Mucosa of rectum (tissue), 2 donors: ENCODE data around the gene MFRP.

ENCODE experiments used
- H3K27ac ChIP-seq, 2 donors: one replicate each; pipeline ENCODE4 v1.7.0; 2013; ENCODE audit warnings: inconsistent platforms in 2 of 2, low read depth in 2 of 2, low read length in 2 of 2
- H3K27me3 ChIP-seq, 2 donors: one replicate each; pipeline ENCODE4 v1.7.0; 2013; ENCODE audit warnings: low read length in 2 of 2; ENCODE audit not compliant: control insufficient read depth in 2 of 2, insufficient read depth in 2 of 2
- H3K36me3 ChIP-seq, 2 donors: one replicate each; pipeline ENCODE4 v1.7.0; 2013; ENCODE audit warnings: low read length in 2 of 2; ENCODE audit not compliant: control insufficient read depth in 2 of 2, insufficient read depth in 2 of 2
- H3K4me1 ChIP-seq, 2 donors: one replicate each; pipeline ENCODE4 v1.7.0; 2013; ENCODE audit warnings: low read length in 2 of 2, mild to moderate bottlenecking in 1 of 2; ENCODE audit not compliant: control insufficient read depth in 2 of 2, insufficient read depth in 2 of 2
- H3K4me3 ChIP-seq, 2 donors: one replicate each; pipeline ENCODE4 v1.7.0; 2013; ENCODE audit warnings: low read length in 2 of 2
- H3K9ac ChIP-seq, 2 donors: one replicate each; pipeline ENCODE4 v1.7.0; 2013; ENCODE audit warnings: low read length in 2 of 2, low read depth in 1 of 2, mild to moderate bottlenecking in 1 of 2
- H3K9me3 ChIP-seq, 2 donors: one replicate each; pipeline ENCODE4 v1.7.0; 2013; ENCODE audit warnings: low read length in 2 of 2; ENCODE audit not compliant: control insufficient read depth in 2 of 2
- donor health status: healthy.
- donor health status: Normal muscosa, but diverticular disease.

Gene MFRP

GRCh38 chr11:119372260-119373058 is 26.0 kb upstream of the MFRP start:
- Histone ChIP-seq H3K4me3 (no peak overlapping the region), H3K27ac (no peak overlapping the region), H3K4me1 (peaks cover 34 to 51% of the 10 kb centered on the region in 2 donors), H3K27me3 (no peaks in the 10 kb centered on the region), H3K36me3 (no peaks in the 10 kb centered on the region), H3K9me3 (no peaks in the 10 kb centered on the region), H3K9ac (no peak overlapping the region)

- Histone ChIP-seq H3K4me1 (peaks cover 40 to 58% of the 10 kb centered on the region in 2 donors), H3K27me3 (no peaks in the 10 kb centered on the region), H3K36me3 (no peaks in the 10 kb centered on the region), H3K4me3 (no peak overlapping the region), H3K9ac (peak overlapping the region in 1 of 2 donors; percentile 21), H3K27ac (peak overlapping the region in 1 of 2 donors; percentile 90), H3K9me3 (no peaks in the 10 kb centered on the region)
Observed at GRCh38 chr11:119371778-119372182, 25.3 kb upstream of the MFRP start.

DNA sequence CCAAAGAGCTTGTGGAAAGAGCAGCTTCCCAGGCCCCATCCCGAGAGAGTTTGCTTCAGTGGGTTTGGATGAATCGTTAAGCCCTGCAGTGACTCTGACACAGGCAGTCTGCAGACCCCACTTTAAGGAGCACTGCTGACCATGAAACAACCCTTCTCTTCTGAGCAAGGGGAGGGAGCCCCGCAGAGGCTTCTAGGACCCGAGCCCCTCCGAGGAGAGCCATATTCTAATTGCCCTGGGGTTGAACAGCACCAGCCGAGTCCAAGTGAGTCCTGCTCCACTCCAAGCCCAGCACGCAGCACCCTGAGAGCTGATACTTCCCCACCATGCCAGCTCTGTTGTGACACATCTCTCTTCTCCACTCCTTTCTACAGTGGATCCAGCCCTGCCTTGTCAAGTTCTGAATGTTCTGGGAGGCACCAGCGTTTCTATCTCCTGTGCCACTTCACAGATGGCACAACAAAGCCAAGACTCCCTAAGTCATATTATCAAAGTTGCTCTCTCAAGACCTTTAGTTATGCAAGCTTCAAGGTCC is 24.6 kb upstream of the MFRP start:
- peak overlapping the region; percentile 21 to 34 for H3K9ac ChIP-seq
- peak overlapping the region; percentile 90 to 93 for H3K27ac ChIP-seq
- no peak overlapping the region for H3K4me3 ChIP-seq
- no peaks in the 10 kb centered on the region for H3K36me3 ChIP-seq
- H3K9me3 ChIP-seq: no peaks in the 10 kb centered on the region
- no peaks in the 10 kb centered on the region for H3K27me3 ChIP-seq
- H3K4me1 ChIP-seq: peaks cover 45 to 63% of the 10 kb centered on the region in 2 donors

DNA sequence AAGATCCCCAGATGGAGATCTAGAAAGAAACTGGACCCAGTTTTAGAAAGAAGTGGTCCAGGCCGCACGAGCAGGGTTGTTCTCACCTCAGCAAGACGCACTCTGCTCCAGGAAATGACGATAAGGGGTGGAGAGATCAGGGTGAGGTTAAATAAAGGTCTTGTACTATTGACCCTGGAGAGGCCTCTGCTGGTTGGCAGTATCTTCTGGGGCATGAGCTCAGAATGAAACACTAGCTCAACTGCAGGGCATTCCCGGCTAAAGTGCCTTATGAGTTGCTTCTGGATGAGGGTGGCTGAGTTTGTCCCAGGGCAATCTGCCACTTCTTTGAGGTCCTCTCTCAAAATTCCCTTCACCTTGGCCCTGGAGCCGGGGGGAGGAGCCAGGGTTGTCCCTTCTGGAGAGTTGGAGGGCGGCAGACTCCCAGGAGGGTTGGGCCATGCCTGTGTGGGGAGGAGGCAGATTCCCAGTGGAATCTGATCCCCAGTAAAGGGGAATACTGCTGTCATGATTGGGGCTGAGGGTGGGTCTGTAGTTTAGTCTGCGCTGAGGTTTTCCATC is 24.1 kb upstream of the MFRP start:
- no peaks in the 10 kb centered on the region for H3K27me3 ChIP-seq
- H3K36me3 ChIP-seq: no peaks in the 10 kb centered on the region
- H3K4me1 ChIP-seq: peaks cover 45 to 64% of the 10 kb centered on the region in 2 donors
- H3K9me3 ChIP-seq: no peaks in the 10 kb centered on the region
- H3K9ac ChIP-seq: peak overlapping the region; percentile 21 to 34
- no peak overlapping the region for H3K4me3 ChIP-seq
- peak overlapping the region; percentile 90 to 93 for H3K27ac ChIP-seq

DNA sequence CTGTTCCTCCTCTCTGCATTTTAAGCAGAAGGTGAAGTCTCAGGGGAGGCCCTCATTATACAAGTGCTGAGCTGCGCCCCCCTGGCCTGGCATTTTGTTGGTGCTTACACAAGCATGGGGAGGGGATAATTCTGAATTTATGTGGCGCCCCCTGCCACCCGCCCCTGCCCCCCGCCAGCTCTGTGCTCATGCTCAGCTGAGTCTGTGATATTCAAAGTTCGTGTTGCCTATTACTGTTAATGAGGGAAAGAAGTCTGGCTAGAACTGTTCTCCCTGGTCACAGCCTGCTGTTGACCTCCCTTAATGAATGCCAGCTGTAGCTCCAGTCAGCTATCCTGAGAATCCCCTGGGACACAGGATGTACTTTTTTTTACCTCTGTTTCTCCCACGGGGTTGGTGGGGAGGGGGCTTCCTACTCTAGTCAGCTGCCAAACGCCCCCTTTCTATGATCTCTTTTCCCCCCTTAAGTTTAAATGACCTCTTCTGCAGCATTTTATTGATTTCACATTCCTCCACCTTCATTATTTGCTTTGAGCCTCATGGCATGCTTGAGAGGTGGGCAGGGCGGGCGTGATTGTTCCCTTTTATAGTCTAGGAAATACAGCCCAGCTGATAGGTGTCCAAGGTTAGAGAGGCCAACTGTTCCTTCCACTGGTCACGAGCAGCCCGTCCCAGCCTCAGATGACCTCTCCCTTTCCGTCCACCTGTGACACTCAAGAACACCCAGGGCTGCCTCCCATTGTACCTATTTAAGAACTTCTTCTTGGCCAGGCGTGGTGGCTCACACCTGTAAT is 22.8 kb upstream of the MFRP start:
- Histone ChIP-seq H3K27me3 (no peaks in the 10 kb centered on the region), H3K9ac (peak overlapping the region; percentile 63 to 72), H3K9me3 (no peaks in the 10 kb centered on the region), H3K36me3 (no peaks in the 10 kb centered on the region), H3K4me3 (peak overlapping the region; percentile 48 to 61), H3K4me1 (peaks cover 56 to 71% of the 10 kb centered on the region in 2 donors), H3K27ac (peak overlapping the region; percentile 90 to 93)

- peaks cover 59 to 73% of the 10 kb centered on the region in 2 donors for H3K4me1 ChIP-seq
- no peaks in the 10 kb centered on the region for H3K9me3 ChIP-seq
- H3K27me3 ChIP-seq: peaks cover 1 to 2% of the 10 kb centered on the region in 2 donors
- peak overlapping the region; percentile 65 to 72 for H3K9ac ChIP-seq
- H3K4me3 ChIP-seq: peak overlapping the region; percentile 48 to 61
- peak overlapping the region; percentile 90 to 93 for H3K27ac ChIP-seq
- no peaks in the 10 kb centered on the region for H3K36me3 ChIP-seq
Observed at GRCh38 chr11:119368121-119369034, 21.9 kb upstream of the MFRP start.

DNA sequence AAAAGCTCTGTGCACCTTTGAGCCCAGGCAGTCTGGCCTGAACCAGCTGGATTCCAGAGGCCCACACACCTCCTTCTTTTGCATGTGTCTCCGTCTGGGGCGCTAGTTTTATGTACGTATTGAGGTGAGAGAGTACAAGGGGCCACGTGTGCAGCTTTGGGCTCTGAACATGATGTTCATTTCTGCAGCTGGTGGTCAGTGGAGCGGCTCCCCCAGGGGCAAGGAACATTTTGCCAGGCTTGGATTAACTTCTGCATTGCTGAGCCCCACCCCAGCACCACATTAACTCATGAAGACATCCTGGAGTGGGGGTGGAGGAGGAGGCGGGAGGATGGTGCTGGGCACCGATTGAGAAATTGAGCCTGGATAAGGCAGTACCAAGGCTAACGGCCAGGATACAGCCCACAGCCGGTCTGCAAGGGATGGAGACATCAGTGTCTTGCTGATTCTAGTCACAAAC is 21.2 kb upstream of the MFRP start:
- Histone ChIP-seq H3K9me3 (no peaks in the 10 kb centered on the region), H3K4me1 (peaks cover 63 to 75% of the 10 kb centered on the region in 2 donors), H3K9ac (peak overlapping the region; percentile 65 to 72), H3K27me3 (peaks cover 4 to 9% of the 10 kb centered on the region in 2 donors), H3K27ac (peak overlapping the region; percentile 90 to 93), H3K36me3 (no peaks in the 10 kb centered on the region), H3K4me3 (peak overlapping the region; percentile 41 to 61)

- peak overlapping the region in 1 of 2 donors; percentile 26 for H3K4me3 ChIP-seq
- H3K27me3 ChIP-seq: peaks cover 4 to 13% of the 10 kb centered on the region in 2 donors
- peak overlapping the region in 1 of 2 donors; percentile 38 for H3K9ac ChIP-seq
- H3K27ac ChIP-seq: peak overlapping the region; percentile 90 to 93
- no peaks in the 10 kb centered on the region for H3K9me3 ChIP-seq
- no peaks in the 10 kb centered on the region for H3K36me3 ChIP-seq
- peaks cover 63 to 75% of the 10 kb centered on the region in 2 donors for H3K4me1 ChIP-seq
Observed at GRCh38 chr11:119366690-119367620, 20.4 kb upstream of the MFRP start.
